ENCODE data around the gene KLRF2.

The KLRF2 gene

DNA sequence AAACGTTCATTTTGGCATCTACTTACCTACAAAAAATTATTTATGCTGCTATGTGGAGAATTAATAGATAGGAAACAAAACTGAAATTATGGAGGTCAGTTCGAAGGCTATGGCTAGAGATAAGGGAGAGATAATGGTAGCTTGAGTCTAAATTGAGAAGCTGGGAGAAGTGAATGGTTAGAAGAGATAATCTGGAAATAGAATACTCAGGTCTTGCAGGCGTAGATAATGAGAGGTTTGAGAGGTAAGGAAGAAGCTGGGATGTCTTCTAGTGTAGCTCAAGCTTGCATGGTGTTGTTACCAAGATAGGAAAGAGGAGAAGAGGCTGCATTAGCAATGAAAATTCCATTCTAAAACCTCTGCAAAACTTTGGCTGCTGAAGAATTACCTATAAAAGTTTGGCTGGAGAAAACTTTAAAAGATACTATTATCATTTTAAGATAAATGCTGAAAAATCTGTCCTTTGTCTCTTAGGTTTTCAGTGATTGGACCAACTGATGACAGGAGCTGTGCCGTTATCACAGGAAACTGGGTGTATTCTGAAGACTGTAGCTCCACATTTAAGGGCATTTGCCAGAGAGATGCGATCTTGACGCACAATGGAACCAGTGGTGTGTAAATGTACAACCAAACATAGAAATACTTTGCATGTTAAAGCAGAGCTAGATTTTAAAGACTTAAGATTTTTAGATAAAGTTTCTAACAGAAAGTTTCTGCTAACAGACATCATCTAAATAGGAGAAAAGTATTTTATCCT, 14.1 kb downstream of the KLRF2 start:
- no peaks in the 10 kb centered on the region for H4K20me1 ChIP-seq (ENCODE audit: control insufficient read depth, insufficient read depth, low read depth, low read length)
- TF ChIP-seq, protein P1, sequence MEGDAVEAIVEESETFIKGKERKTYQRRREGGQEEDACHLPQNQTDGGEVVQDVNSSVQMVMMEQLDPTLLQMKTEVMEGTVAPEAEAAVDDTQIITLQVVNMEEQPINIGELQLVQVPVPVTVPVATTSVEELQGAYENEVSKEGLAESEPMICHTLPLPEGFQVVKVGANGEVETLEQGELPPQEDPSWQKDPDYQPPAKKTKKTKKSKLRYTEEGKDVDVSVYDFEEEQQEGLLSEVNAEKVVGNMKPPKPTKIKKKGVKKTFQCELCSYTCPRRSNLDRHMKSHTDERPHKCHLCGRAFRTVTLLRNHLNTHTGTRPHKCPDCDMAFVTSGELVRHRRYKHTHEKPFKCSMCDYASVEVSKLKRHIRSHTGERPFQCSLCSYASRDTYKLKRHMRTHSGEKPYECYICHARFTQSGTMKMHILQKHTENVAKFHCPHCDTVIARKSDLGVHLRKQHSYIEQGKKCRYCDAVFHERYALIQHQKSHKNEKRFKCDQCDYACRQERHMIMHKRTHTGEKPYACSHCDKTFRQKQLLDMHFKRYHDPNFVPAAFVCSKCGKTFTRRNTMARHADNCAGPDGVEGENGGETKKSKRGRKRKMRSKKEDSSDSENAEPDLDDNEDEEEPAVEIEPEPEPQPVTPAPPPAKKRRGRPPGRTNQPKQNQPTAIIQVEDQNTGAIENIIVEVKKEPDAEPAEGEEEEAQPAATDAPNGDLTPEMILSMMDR (IDR thresholded peaks at IDR 0.05; ENCODE audit: low read depth, low read length, poor library complexity, severe bottlenecking) = no peak
- TF ChIP-seq EZH2phosphoT487 (IDR thresholded peaks at IDR 0.05; ENCODE audit: borderline replicate concordance, low read length) = no peak

DNA sequence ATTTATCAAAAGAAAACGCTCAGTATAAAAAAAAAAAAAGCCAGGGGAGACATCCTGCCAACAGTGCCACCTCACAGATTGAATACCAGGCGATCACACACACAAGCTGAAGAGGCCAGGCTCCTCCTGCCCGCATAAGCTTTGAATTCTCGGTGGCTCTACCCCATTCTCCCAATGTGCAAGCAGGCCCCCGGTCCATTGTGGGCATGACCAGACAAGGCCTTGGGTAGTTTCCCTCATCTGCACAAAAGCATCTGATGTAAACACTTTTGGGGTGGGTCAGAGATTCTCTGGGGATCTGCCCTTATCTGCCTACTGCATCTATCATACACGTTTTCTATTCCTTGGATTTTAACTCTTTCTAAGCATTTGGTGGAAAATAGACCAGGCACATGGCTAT, 16.2 kb downstream of the KLRF2 start:
- no peaks in the 10 kb centered on the region for H3K9me2 ChIP-seq (replicated peaks; ENCODE audit: control insufficient read depth, low read length)
- H3K4me3 ChIP-seq (ENCODE audit: low read length) = no peak overlapping the region
- peaks cover 33% of the 10 kb centered on the region for H3K27me3 ChIP-seq (ENCODE audit: control insufficient read depth, low read length)
- no peaks in the 10 kb centered on the region for H3K79me2 ChIP-seq (ENCODE audit: control insufficient read depth, low read length)
- H3K4me2 ChIP-seq (ENCODE audit: low read length) = no peak overlapping the region
- H3K36me3 ChIP-seq (ENCODE audit: control insufficient read depth, low read length) = no peaks in the 10 kb centered on the region
- H3K4me1 ChIP-seq (ENCODE audit: control insufficient read depth, low read length) = no peaks in the 10 kb centered on the region
- H3K9me3 ChIP-seq (ENCODE audit: control insufficient read depth, insufficient read depth, low read length) = peaks cover under 1% of the 10 kb centered on the region; the same call in 1 of the 2 replicates
- no peak for TF ChIP-seq EZH2phosphoT487 (IDR thresholded peaks at IDR 0.05; ENCODE audit: borderline replicate concordance, low read length)
- TF ChIP-seq, protein P1 (IDR thresholded peaks at IDR 0.05; ENCODE audit: low read depth, low read length, poor library complexity, severe bottlenecking) = no peak
- no peak overlapping the region for H3K27ac ChIP-seq (ENCODE audit: low read depth, low read length)
- no peaks in the 10 kb centered on the region for H3F3A ChIP-seq (ENCODE audit: control insufficient read depth, insufficient read depth)
- no peaks in the 10 kb centered on the region for H4K20me1 ChIP-seq (ENCODE audit: control insufficient read depth, insufficient read depth, low read depth, low read length)

More for the DNA sequence above, 14.1 kb downstream of the KLRF2 start:
- H3K4me3 ChIP-seq (ENCODE audit: low read length) = no peak overlapping the region
- no peaks in the 10 kb centered on the region for H3K36me3 ChIP-seq (ENCODE audit: control insufficient read depth, low read length)
- no peaks in the 10 kb centered on the region for H3K79me2 ChIP-seq (ENCODE audit: control insufficient read depth, low read length)
- no peaks in the 10 kb centered on the region for H3K9me3 ChIP-seq (ENCODE audit: control insufficient read depth, insufficient read depth, low read length)
- no peak overlapping the region for H3K27ac ChIP-seq (ENCODE audit: low read depth, low read length)
- no peaks in the 10 kb centered on the region for H3K4me1 ChIP-seq (ENCODE audit: control insufficient read depth, low read length)
- H3K4me2 ChIP-seq (ENCODE audit: low read length) = no peak overlapping the region
- no peaks in the 10 kb centered on the region for H3K9me2 ChIP-seq (replicated peaks; ENCODE audit: control insufficient read depth, low read length)
- H3F3A ChIP-seq (ENCODE audit: control insufficient read depth, insufficient read depth) = no peaks in the 10 kb centered on the region
- H3K27me3 ChIP-seq (ENCODE audit: control insufficient read depth, low read length) = peaks cover 30% of the 10 kb centered on the region

DNA sequence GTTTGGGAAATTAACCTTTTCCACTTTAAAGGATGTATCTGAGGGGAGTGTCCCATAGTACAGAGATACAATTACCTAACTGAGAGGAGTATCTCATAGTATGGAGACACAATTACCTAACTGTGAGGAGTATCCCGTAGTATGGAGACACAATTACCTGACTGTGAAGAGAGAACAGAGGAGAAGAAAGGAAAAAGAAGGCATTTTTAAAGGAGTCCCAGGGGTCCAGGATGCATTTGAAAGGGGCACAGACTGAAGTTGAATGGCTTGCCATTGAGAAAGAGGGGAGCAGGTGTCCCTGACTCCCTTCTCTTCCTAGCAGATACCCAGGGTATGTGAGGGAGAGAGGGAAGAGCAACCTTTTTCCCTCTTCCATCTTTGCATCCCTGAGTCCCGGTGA, 17.9 kb downstream of the KLRF2 start:
- H3K9me3 ChIP-seq (ENCODE audit: control insufficient read depth, insufficient read depth, low read length) = peaks cover 3% of the 10 kb centered on the region; the same call in 1 of the 2 replicates
- H3K9me2 ChIP-seq (replicated peaks; ENCODE audit: control insufficient read depth, low read length) = no peaks in the 10 kb centered on the region
- H3K79me2 ChIP-seq (ENCODE audit: control insufficient read depth, low read length) = no peaks in the 10 kb centered on the region
- no peak overlapping the region for H3K4me3 ChIP-seq (ENCODE audit: low read length)
- H4K20me1 ChIP-seq (ENCODE audit: control insufficient read depth, insufficient read depth, low read depth, low read length) = no peaks in the 10 kb centered on the region
- no peaks in the 10 kb centered on the region for H3F3A ChIP-seq (ENCODE audit: control insufficient read depth, insufficient read depth)
- no peak for TF ChIP-seq EZH2phosphoT487 (IDR thresholded peaks at IDR 0.05; ENCODE audit: borderline replicate concordance, low read length)
- TF ChIP-seq, protein P1 (IDR thresholded peaks at IDR 0.05; ENCODE audit: low read depth, low read length, poor library complexity, severe bottlenecking) = no peak
- H3K27me3 ChIP-seq (ENCODE audit: control insufficient read depth, low read length) = peaks cover 31% of the 10 kb centered on the region
- H3K27ac ChIP-seq (ENCODE audit: low read depth, low read length) = no peak overlapping the region
- no peaks in the 10 kb centered on the region for H3K36me3 ChIP-seq (ENCODE audit: control insufficient read depth, low read length)
- no peak overlapping the region for H3K4me2 ChIP-seq (ENCODE audit: low read length)
- no peaks in the 10 kb centered on the region for H3K4me1 ChIP-seq (ENCODE audit: control insufficient read depth, low read length)
